Measurements from ENCODE around the gene TIGD6.

Gene TIGD6

GRCh38 chr5:149969181-149969930 is 31.1 kb downstream of the TIGD6 start:
- no peak for TF ChIP-seq CTCF (IDR thresholded peaks at IDR 0.05; ENCODE audit: insufficient read depth, low read length, poor library complexity, severe bottlenecking)
- DNase-seq (ENCODE audit: extremely low read depth, insufficient read length) = no peak
- no peak overlapping the region for H3K4me3 ChIP-seq (replicated peaks; ENCODE audit: low read depth, low read length)
- H3K27me3 ChIP-seq (replicated peaks; ENCODE audit: control insufficient read depth, insufficient read depth, low read length) = no peaks in the 10 kb centered on the region
- H3K36me3 ChIP-seq (ENCODE audit: control insufficient read depth, insufficient read depth, low read length) = no peaks in the 10 kb centered on the region

DNA sequence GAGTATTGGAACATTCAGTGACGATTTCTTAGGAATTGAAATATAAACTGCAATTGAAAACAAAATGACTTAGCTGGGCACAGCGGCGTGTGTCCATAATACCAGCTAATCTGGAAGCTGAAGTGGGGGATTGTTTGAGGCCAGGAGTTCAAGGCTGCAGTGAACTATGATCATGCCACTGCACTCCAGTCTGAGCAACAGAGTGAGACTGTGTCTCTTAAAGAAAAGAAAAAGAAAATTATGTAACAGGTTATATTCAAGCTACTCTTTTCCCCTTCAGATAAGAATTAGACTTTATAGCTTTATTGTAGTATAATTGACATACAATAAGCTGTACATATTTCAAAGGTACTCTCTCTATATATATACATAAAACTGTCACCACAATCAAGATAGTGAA is 33.5 kb downstream of the TIGD6 start:
- Histone ChIP-seq H3K27me3 (replicated peaks; ENCODE audit: control insufficient read depth, insufficient read depth, low read length) (no peaks in the 10 kb centered on the region), H3K36me3 (ENCODE audit: control insufficient read depth, insufficient read depth, low read length) (no peaks in the 10 kb centered on the region), H3K4me3 (replicated peaks; ENCODE audit: low read depth, low read length) (no peak overlapping the region)
- no peak for DNase-seq (ENCODE audit: extremely low read depth, insufficient read length)
- no peak for TF ChIP-seq CTCF (IDR thresholded peaks at IDR 0.05; ENCODE audit: insufficient read depth, low read length, poor library complexity, severe bottlenecking)

DNA sequence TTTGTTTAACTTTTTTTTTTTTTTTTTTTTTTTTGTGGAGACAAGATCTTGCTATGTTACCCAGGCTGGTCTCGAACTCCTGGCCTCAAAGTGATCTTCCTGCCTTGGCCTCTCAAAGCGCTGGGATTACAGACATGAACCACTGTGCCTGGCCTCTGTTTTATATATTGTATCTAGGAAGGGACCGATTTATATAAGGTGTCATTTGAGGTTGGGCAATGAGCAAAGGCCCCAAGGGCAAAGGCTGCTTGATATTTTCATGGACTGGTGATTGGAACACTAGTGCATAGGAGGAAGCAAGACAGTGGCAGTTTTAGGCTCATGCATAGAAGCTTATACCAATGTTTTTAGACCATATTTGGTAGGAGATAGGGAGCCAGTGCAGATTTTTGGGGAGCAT is 36.7 kb downstream of the TIGD6 start:
- Histone ChIP-seq H3K36me3 (ENCODE audit: control insufficient read depth, insufficient read depth, low read length) (no peaks in the 10 kb centered on the region), H3K27me3 (replicated peaks; ENCODE audit: control insufficient read depth, insufficient read depth, low read length) (no peaks in the 10 kb centered on the region), H3K4me3 (replicated peaks; ENCODE audit: low read depth, low read length) (no peak overlapping the region)
- no peak for TF ChIP-seq CTCF (IDR thresholded peaks at IDR 0.05; ENCODE audit: insufficient read depth, low read length, poor library complexity, severe bottlenecking)
- DNase-seq (ENCODE audit: extremely low read depth, insufficient read length) = no peak

GRCh38 chr5:149962601-149963300 is 37.7 kb downstream of the TIGD6 start:
- no peak for DNase-seq (ENCODE audit: extremely low read depth, insufficient read length)
- TF ChIP-seq CTCF (IDR thresholded peaks at IDR 0.05; ENCODE audit: insufficient read depth, low read length, poor library complexity, severe bottlenecking) = no peak
- Histone ChIP-seq H3K27me3 (replicated peaks; ENCODE audit: control insufficient read depth, insufficient read depth, low read length) (no peaks in the 10 kb centered on the region), H3K4me3 (replicated peaks; ENCODE audit: low read depth, low read length) (no peak overlapping the region), H3K36me3 (ENCODE audit: control insufficient read depth, insufficient read depth, low read length) (no peaks in the 10 kb centered on the region)

- Histone ChIP-seq H3K4me3 (replicated peaks; ENCODE audit: low read depth, low read length) (no peak overlapping the region), H3K27me3 (replicated peaks; ENCODE audit: control insufficient read depth, insufficient read depth, low read length) (no peaks in the 10 kb centered on the region), H3K36me3 (ENCODE audit: control insufficient read depth, insufficient read depth, low read length) (no peaks in the 10 kb centered on the region)
- peak; percentile 6 for DNase-seq (ENCODE audit: extremely low read depth, insufficient read length)
- TF ChIP-seq CTCF (IDR thresholded peaks at IDR 0.05; ENCODE audit: insufficient read depth, low read length, poor library complexity, severe bottlenecking) = peak; percentile 46
Measured at GRCh38 chr5:149961957-149962409, 38.5 kb downstream of the TIGD6 start.
